ENCODE data around the gene NFIA. TPM values are rescaled to one million over a fixed set of nuclear protein-coding genes. Genes with fewer than 3 reads are reported as not detected.

Gene NFIA
- total RNA-seq, 2 experiments from 2014 or later: 0.80 to 5.4 TPM

DNA sequence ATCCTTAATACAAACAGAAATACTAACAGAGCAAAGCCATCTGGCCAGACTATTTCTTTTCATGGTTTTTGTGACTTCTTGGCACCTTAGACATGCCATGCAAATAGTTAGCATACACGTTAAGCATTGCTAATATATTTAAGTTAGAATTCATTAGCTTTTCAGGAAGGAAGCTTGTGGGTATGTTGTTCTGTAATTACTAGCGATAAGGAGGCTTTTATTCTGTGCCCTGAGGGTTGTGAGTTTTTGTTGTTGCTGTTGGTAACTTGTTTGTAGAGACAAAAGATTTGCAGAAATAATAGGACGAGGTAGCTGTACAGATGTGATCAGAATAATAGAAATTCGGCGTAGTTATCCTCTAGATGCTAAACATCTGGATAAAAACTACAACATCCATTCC is 337.3 kb downstream of the NFIA start:
- Mint-ChIP-seq H3K27ac (no peak overlapping the region), H3K36me3 (no peaks in the 10 kb centered on the region), H3K9me3 (ENCODE audit: low read depth) (no peaks in the 10 kb centered on the region), H3K4me1 (no peaks in the 10 kb centered on the region), H3K4me3 (no peak overlapping the region), H3K27me3 (no peaks in the 10 kb centered on the region)
- no peak for ATAC-seq
- no peak for DNase-seq
- CTCF ChIA-PET: interaction anchor here (1.5 kb wide), 1 partner anchor 67 kb away, joined by 3 read pairs; no protein-coding TSS in a partner anchor

DNA sequence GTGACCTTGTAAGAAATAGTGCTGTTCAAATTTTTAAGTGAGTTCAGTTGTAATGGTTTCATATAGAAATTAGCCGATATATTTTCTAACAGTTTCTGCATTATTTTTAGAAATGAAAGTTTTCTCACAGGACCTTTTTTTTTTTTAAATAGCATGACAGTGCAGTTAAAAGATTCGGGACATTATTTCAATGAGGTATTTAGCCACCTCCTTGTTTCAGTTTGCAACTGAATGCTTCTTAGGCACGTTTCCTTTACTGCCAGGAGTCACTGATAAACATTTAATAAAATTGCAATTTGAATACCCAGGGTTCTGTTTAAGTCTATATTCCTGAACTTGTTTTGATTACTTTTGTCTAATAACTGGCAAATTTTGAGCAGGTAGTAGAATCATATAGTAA is 337.9 kb downstream of the NFIA start:
- DNase-seq (no peak), ATAC-seq (no peak)
- no peaks in the 10 kb centered on the region for H3K36me3 Mint-ChIP-seq
- H3K4me3 Mint-ChIP-seq: no peak overlapping the region
- H3K27me3 Mint-ChIP-seq: no peaks in the 10 kb centered on the region
- CTCF ChIA-PET: interaction anchor here (1.5 kb wide), 1 partner anchor 67 kb away, joined by 3 read pairs; no protein-coding TSS in a partner anchor
- no peaks in the 10 kb centered on the region for H3K9me3 Mint-ChIP-seq (ENCODE audit: low read depth)
- H3K27ac Mint-ChIP-seq: no peak overlapping the region
- H3K4me1 Mint-ChIP-seq: no peaks in the 10 kb centered on the region

DNA sequence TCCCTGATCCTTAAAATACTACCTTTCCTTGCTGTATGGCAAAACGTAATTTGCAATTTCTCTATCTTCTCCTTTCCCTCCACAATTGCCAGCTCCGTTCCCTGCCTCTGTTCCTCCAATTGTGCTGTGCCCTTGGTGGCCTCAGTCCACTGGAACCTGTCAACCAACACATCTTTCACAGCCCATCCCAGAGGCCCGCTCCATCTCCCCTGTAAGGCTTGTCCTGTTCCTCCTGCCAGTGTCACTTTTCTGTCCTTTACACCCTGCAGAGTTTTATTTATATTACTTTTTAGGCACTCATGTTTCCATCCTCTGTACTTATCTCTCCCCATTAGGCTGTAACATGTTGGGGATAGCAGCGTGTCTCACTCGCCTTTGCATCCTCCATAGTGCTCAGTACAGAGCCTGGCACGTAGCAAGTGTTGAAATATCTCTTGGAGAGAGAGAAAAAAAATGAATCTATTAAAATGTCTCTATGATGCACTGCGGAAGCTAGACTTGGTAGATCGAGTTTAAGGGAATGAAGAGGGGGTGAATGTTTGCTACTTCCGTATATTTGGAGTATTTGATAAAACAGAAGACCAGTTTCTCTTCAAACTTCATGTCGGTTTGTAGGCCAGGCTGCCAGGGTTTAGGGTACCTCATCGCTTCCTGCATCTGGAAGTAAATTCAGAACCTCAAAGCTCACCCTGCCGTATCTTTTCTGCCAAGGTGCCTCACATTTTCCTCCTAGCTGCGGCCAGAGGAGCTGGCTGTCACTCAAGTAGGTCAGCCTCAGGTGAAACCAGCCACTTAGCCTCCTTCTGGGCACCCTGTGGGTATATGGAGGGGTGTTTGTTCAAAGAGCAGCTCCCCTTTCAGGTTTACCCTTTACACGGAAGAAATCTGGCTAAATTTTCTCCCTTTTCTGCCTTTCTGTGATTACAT is 338.8 kb downstream of the NFIA start:
- H3K27ac Mint-ChIP-seq: no peak overlapping the region
- CTCF ChIA-PET: interaction anchor here (1.3 kb wide), 1 partner anchor 22 kb away, joined by 3 read pairs; no protein-coding TSS in a partner anchor
- DNase-seq (no peak), ATAC-seq (no peak)
- H3K4me3 Mint-ChIP-seq: no peak overlapping the region
- no peaks in the 10 kb centered on the region for H3K9me3 Mint-ChIP-seq (ENCODE audit: low read depth)
- no peaks in the 10 kb centered on the region for H3K27me3 Mint-ChIP-seq
- no peaks in the 10 kb centered on the region for H3K36me3 Mint-ChIP-seq
- H3K4me1 Mint-ChIP-seq: no peaks in the 10 kb centered on the region

DNA sequence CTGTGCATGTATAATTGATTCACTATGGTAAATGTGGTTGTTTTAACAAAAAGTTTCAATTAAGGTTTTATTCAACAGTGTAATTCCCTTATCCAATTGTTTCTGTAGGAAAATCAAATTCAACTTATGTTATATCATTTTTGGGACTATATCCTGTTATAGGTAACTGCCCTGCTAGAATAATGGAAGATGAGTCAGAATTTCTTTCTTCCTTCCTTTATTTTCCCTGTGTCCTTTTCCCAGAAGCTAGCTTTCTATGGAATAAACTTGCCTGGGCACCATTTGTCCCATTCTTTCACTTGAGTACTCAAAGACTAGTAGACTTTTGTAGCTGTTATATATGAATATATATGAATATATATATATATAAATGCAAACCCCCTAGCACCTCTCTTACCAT is 341.3 kb downstream of the NFIA start:
- no peak for ATAC-seq
- Mint-ChIP-seq H3K4me3 (no peak overlapping the region), H3K36me3 (no peaks in the 10 kb centered on the region)

DNA sequence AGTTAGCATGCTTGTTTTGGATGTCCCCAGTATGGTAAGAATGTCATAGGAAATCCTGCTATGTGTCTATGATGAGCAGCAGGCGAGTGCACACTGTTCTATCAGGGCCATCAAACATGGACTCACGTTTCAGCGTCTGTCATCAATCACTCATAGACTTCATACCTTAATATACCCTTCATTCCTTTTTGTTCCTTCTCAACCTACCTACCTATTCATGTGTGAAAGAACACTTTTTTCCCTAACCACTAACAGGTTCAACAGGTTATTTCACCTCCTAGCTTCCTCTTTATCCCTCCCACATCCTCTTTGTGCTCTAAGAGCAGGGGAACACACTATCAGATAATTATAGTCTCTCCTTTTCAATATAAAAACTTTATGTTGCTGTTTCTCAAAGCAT is 342.0 kb downstream of the NFIA start:
- Mint-ChIP-seq H3K27ac (no peak overlapping the region), H3K4me3 (no peak overlapping the region), H3K4me1 (no peaks in the 10 kb centered on the region), H3K36me3 (no peaks in the 10 kb centered on the region), H3K27me3 (no peaks in the 10 kb centered on the region), H3K9me3 (ENCODE audit: low read depth) (no peaks in the 10 kb centered on the region)
- ATAC-seq: no peak
- no peak for DNase-seq
- CTCF ChIA-PET: no interaction called here

More for the DNA sequence above, 341.3 kb downstream of the NFIA start:
- H3K4me1 Mint-ChIP-seq: no peaks in the 10 kb centered on the region
- CTCF ChIA-PET: no interaction called here
- H3K27me3 Mint-ChIP-seq: no peaks in the 10 kb centered on the region
- no peak overlapping the region for H3K27ac Mint-ChIP-seq
- no peaks in the 10 kb centered on the region for H3K9me3 Mint-ChIP-seq (ENCODE audit: low read depth)
- DNase-seq: no peak

DNA sequence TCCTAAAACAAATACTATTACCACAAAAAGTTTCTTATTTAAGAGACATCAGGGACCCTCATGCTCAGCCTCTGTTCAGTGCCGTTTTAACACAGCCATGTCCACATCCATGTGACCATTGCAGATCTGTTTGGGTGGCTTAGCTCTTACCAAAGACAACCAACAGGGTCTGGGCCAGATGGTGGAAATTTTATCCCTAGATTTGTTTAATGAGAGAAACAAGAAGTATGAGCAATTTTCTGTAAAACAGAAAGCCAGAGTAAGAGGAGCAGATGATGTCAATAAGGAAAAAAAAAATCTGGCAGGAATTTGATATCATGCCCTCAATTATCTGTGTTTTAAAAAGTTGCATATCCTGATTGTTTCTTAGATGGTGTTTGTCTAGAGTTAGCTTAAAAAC is 342.7 kb downstream of the NFIA start:
- no peak overlapping the region for H3K27ac Mint-ChIP-seq
- H3K9me3 Mint-ChIP-seq (ENCODE audit: low read depth): no peaks in the 10 kb centered on the region
- CTCF ChIA-PET: no interaction called here

DNA sequence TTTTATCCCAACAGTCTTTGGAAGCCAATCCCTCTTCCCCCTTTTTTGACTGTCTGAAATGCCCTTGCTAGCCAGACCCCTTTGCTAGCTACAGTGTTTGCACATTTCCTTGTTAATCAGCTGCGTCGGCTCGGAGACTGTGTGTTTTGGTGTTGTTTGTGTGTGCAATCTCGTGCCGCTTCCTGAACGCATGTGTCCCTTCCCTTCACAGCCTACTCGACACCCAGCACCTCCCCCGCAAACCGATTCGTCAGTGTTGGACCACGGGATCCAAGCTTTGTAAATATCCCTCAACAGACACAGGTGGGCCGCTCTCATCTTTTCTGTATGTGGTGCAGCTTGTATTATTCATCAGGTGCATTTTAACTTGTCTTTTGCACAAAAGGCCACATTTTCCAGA is 343.9 kb downstream of the NFIA start:
- H3K4me3 Mint-ChIP-seq: no peak overlapping the region
- no peaks in the 10 kb centered on the region for H3K36me3 Mint-ChIP-seq
- ATAC-seq: no peak
- H3K27ac Mint-ChIP-seq: no peak overlapping the region
- H3K4me1 Mint-ChIP-seq: no peaks in the 10 kb centered on the region
- DNase-seq: no peak
- no peaks in the 10 kb centered on the region for H3K9me3 Mint-ChIP-seq (ENCODE audit: low read depth)
- H3K27me3 Mint-ChIP-seq: no peaks in the 10 kb centered on the region
- CTCF ChIA-PET: no interaction called here

More for the DNA sequence above, 342.7 kb downstream of the NFIA start:
- Mint-ChIP-seq H3K36me3 (no peaks in the 10 kb centered on the region), H3K27me3 (no peaks in the 10 kb centered on the region), H3K4me3 (no peak overlapping the region), H3K4me1 (no peaks in the 10 kb centered on the region)
- DNase-seq: no peak
- no peak for ATAC-seq

DNA sequence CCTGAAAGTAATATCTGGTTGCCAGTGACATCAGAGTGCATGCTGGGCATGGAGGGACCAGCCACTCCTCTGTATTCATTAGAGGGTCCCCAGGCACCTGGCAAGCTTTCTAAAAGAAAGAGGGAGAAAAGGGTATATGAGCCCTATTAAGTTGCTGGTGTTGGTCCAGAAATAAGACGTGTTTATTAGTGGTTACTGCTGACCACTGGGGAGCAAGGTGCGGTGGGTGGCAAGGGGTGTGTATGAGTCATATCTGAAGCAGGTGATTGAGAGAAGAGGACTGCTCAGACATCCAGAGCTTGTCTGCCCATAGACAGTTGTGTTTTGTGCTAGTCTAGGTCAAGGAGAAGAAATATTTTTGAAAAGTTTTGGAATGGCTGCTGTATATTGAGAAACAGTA is 344.5 kb downstream of the NFIA start:
- Mint-ChIP-seq H3K27me3 (no peaks in the 10 kb centered on the region), H3K27ac (no peak overlapping the region), H3K9me3 (ENCODE audit: low read depth) (no peaks in the 10 kb centered on the region), H3K4me3 (no peak overlapping the region), H3K4me1 (no peaks in the 10 kb centered on the region), H3K36me3 (no peaks in the 10 kb centered on the region)
- CTCF ChIA-PET: no interaction called here
- no peak for DNase-seq
- ATAC-seq: no peak

DNA sequence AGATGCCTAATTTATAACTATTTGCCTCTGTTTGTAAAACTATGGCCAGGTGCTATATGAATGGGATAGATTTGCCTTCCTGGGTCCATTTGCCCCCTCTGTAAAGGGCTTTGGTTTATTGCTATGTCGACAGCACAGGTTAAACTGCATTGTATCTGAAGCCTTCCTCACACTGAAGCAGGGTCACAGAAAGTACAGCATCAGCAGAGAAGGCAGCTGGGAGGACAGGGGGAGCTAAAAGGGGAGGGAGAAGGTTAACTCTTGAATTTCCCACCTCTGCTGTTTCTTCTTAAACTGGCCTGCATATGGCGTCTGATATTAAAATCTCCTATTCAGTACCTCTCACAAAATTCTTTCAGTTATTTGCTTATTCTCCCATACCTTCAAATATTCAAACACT is 345.1 kb downstream of the NFIA start:
- ATAC-seq: no peak
- H3K4me3 Mint-ChIP-seq: no peak overlapping the region
- H3K36me3 Mint-ChIP-seq: no peaks in the 10 kb centered on the region
- no peaks in the 10 kb centered on the region for H3K4me1 Mint-ChIP-seq
- no peaks in the 10 kb centered on the region for H3K9me3 Mint-ChIP-seq (ENCODE audit: low read depth)
- H3K27me3 Mint-ChIP-seq: no peaks in the 10 kb centered on the region
- CTCF ChIA-PET: no interaction called here
- DNase-seq: no peak
- H3K27ac Mint-ChIP-seq: no peak overlapping the region

DNA sequence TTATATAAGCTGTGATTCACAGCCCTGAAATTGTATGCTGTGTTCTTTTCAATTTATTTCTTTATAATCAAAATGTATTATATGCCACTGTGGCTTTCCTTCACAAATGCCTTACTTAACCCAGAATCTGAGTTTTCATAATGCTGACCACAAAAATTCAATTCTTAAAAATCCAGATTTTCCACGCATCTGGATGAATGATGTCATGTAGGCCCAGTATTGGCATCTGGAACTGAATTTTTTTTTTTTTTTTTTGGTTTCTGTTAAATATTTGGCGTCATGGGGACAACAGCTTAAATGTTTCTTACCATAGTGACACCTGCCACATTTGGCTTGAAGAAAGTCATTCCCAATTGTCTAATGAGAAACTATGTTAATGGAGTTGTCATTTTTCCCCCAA is 345.8 kb downstream of the NFIA start:
- no peaks in the 10 kb centered on the region for H3K4me1 Mint-ChIP-seq

DNA sequence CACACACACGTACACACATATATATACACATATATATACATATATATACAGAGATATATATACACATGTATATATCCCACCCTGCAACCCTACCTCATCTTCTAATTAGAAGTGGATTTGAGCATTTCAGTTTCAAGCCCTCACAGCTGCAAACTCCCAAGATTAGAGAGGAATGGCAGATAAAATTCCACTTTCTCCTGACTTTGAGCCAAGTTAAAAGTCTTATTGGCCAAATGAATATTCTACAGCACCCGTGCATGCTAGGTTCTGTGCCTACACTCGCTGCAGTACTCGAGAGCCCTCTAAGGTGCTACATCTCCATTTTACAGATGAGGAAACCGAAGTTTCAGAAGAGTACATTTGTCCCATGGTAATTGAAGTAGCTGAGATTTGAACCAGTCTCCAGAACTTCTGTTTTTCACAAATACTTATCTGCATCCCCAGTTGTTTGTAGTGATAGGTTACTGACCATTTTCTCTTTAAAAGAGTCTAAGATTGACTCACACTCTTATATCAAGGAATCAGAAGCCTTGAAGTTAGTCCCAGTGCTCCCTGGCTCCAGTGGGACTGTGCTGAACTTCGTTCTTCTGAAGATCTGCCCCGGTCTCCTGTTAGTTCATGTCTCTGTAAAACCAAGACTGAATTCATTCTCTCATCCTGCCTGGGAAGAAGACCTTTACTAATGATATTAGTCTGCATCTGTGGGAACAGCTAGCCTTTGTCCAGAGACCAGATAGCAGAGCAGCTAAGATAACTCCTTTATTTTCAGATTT is 350.4 kb downstream of the NFIA start:
- Mint-ChIP-seq H3K27me3 (no peaks in the 10 kb centered on the region), H3K9me3 (ENCODE audit: low read depth) (no peaks in the 10 kb centered on the region), H3K27ac (no peak overlapping the region), H3K4me1 (peaks cover 7% of the 10 kb centered on the region), H3K36me3 (no peaks in the 10 kb centered on the region), H3K4me3 (no peak overlapping the region)
- ATAC-seq: no peak
- no peak for DNase-seq
- CTCF ChIA-PET: no interaction called here

More for the DNA sequence above, 345.8 kb downstream of the NFIA start:
- no peak for DNase-seq
- H3K27me3 Mint-ChIP-seq: no peaks in the 10 kb centered on the region
- CTCF ChIA-PET: no interaction called here
- H3K9me3 Mint-ChIP-seq (ENCODE audit: low read depth): no peaks in the 10 kb centered on the region
- ATAC-seq: no peak
- H3K36me3 Mint-ChIP-seq: no peaks in the 10 kb centered on the region
- H3K27ac Mint-ChIP-seq: no peak overlapping the region
- H3K4me3 Mint-ChIP-seq: no peak overlapping the region

DNA sequence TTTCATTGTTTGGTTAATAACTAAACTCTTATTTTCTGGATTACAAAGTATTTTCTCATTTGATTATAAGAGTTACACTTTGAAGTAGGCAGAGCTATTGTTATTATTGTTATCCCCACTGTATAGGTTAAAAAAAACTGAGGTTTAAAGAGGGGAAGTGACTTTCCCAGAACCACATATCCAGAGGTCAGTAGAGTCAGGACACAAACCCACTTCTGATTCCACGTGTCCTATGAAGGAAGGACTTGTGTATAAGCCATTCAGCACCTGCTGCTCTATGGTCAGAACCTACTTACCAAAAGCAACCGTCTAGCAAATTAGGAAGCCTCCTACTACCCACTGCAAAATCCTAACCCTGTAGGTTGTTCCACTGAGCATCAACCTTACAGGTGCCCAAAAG is 351.3 kb downstream of the NFIA start:
- DNase-seq (no peak), ATAC-seq (no peak)
- Mint-ChIP-seq H3K4me1 (peaks cover 7% of the 10 kb centered on the region), H3K27ac (no peak overlapping the region), H3K27me3 (no peaks in the 10 kb centered on the region), H3K36me3 (no peaks in the 10 kb centered on the region), H3K4me3 (no peak overlapping the region), H3K9me3 (ENCODE audit: low read depth) (no peaks in the 10 kb centered on the region)
- CTCF ChIA-PET: no interaction called here

DNA sequence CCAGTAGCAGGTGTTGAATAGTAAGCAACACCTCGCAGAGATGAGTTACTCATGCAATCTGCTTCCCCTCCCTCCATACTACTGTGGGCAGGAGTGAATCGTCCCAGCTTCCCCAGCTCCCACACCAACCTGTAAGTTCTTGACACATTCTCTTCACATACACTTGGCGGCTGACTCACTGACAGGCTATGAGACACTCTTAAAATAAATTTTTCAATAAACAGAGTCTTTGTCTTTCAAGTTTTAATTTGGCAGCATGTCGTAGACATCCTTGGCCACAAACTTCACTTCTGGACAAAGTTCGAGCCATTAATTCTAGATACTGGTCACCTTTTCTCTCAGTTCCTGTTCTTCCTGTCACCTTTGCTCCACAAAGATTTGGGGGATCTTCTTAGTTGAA is 351.9 kb downstream of the NFIA start:
- no peaks in the 10 kb centered on the region for H3K9me3 Mint-ChIP-seq (ENCODE audit: low read depth)
- DNase-seq: no peak
- H3K36me3 Mint-ChIP-seq: no peaks in the 10 kb centered on the region
- ATAC-seq: no peak
- CTCF ChIA-PET: no interaction called here
- H3K27ac Mint-ChIP-seq: no peak overlapping the region
- peaks cover 7% of the 10 kb centered on the region for H3K4me1 Mint-ChIP-seq
- H3K27me3 Mint-ChIP-seq: no peaks in the 10 kb centered on the region
- no peak overlapping the region for H3K4me3 Mint-ChIP-seq

DNA sequence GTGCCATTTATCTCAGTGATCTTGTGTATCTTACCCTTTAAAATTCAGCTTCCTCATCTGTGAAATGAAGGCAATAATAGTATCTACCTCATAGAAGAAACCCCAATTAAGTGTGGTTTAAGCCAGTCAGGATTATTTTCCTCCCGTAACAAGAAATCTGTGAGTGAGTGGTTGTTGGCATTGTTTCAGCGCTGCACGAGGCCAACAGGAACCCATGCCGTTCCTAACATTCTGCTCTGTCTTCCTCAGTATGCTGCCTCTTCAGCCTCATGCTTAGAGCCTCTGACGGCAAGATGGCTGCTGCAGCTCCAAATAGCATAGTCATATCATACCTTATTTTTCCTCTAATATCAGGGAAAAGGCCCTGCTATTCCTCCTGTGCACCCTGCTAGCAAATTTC is 352.9 kb downstream of the NFIA start:
- Mint-ChIP-seq H3K27ac (no peak overlapping the region), H3K9me3 (ENCODE audit: low read depth) (no peaks in the 10 kb centered on the region), H3K4me3 (no peak overlapping the region), H3K27me3 (no peaks in the 10 kb centered on the region), H3K36me3 (no peaks in the 10 kb centered on the region), H3K4me1 (peaks cover 7% of the 10 kb centered on the region)
- CTCF ChIA-PET: no interaction called here
- DNase-seq (no peak), ATAC-seq (no peak)

Measured in activated CD8-positive, alpha-beta memory T cell treated with anti-CD3 and anti-CD28 coated beads, Interleukin-2, amount 10 ng/mL, durations not matched to agents 7 days and 5 days (primary cell).